Prostate gland (tissue), 2 donors: ENCODE measurements around the gene LNPEP. TPM values are rescaled to one million over a fixed set of nuclear protein-coding genes. Genes with fewer than 3 reads are reported as not detected.

Source experiments
- DNase-seq: peaks from one replicate; pipeline ENCODE4 v3.0.0-alpha.2; 2019; ENCODE audit warnings: low spot score
- H3K27ac ChIP-seq, 2 donors: fragments of 200-600 bp; sonication (generic); 2 replicates each; pipeline ENCODE4 v1.5.1; 2017 to 2019
- H3K27me3 ChIP-seq: fragments of 200-600 bp; sonication (generic); replicated peaks from 2 replicates; pipeline ENCODE4 v1.5.1; 2019; ENCODE audit not compliant: insufficient read depth
- H3K36me3 ChIP-seq, 2 donors: fragments of 200-600 bp; sonication (generic); 1 replicate in 1 of 2; 2 replicates in 1 of 2; pipeline versions ENCODE4 v1.5.1 to v1.8.1; 2017 to 2019
- H3K4me1 ChIP-seq: fragments of 200-600 bp; sonication (generic); replicated peaks from 2 replicates; pipeline ENCODE4 v1.5.1; 2019
- H3K4me3 ChIP-seq, 2 donors: fragments of 200-600 bp; sonication (generic); 2 replicates each; pipeline ENCODE4 v1.5.1; 2017 to 2019
- H3K9me3 ChIP-seq: fragments of 200-600 bp; sonication (generic); 2 replicates; pipeline ENCODE4 v1.5.1; 2017
- POLR2A ChIP-seq: fragments of 450-650 bp; IDR thresholded peaks from one replicate; pipeline ENCODE4 v1.6.1; 2016; ENCODE audit warnings: antibody characterized with exemption, mild to moderate bottlenecking
- POLR2AphosphoS5 ChIP-seq: sonication (generic); formaldehyde crosslinking; IDR thresholded peaks from one replicate; pipeline ENCODE4 v1.6.1; 2017; ENCODE audit warnings: antibody characterized with exemption
- WGBS: methylation state at CpG from one replicate; pipeline ENCODE4 v1.1.5; 2018; 5-methylcytosine and 5-hydroxymethylcytosine counted together
- intact Hi-C: fragments of 100-400 bp; cut with DNase I; formaldehyde crosslinking; loops from one replicate; pipeline ENCODE4 v1.14.2; 2022
- total RNA-seq, 2 donors: library from RNA; depleted of rRNA; stranded (reverse); fragments of >200 nt; gene quantifications; one replicate each; pipeline ENCODE4 v1.1.0, GENCODE V29; 2016
- TF ChIP-seq, protein P1 (sequence below), 4 experiments: fragments of 200-600 bp in 2 of 4; fragments of 450-650 bp in 2 of 4; sonication (generic) in 2 of 4; IDR thresholded peaks; 1 replicate in 3 of 4; 2 replicates in 1 of 4; pipeline ENCODE4 v1.5.1; 2016 to 2019; ENCODE audit warnings: antibody characterized with exemption in 4 of 4, mild to moderate bottlenecking in 2 of 4, moderate library complexity in 2 of 4

Gene LNPEP
- total RNA-seq, 2 donors from 2014 or later = 38.5 to 43.9 TPM

DNA sequence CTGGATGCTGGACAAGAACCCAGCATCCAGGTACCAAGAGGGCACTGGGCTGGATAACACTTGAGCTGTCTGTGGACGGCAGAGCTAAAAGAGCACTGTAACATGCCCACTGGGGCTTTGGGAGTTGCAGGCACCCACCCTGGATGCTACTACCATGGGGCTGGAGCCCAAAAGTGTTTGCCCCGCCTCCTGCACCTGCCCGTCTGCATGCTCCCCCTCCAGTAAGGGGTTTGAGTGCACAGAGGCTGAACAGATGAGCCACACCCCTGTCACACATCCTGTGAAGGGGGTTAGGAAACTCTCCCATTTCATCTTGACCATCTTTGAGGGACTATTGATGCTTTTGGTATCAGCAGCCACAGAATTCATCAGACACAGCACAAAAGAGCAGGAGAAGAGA is 137.5 kb downstream of the LNPEP start:
- Histone ChIP-seq H3K4me1 (no peaks in the 10 kb centered on the region), H3K4me3 (no peak overlapping the region), H3K36me3 (no peaks in the 10 kb centered on the region), H3K27ac (no peak overlapping the region), H3K27me3 (no peaks in the 10 kb centered on the region), H3K9me3 (no peaks in the 10 kb centered on the region)
- intact Hi-C loops = no loop called here
- TF ChIP-seq POLR2AphosphoS5 (no peak), POLR2A (no peak)
- TF ChIP-seq, protein P1, sequence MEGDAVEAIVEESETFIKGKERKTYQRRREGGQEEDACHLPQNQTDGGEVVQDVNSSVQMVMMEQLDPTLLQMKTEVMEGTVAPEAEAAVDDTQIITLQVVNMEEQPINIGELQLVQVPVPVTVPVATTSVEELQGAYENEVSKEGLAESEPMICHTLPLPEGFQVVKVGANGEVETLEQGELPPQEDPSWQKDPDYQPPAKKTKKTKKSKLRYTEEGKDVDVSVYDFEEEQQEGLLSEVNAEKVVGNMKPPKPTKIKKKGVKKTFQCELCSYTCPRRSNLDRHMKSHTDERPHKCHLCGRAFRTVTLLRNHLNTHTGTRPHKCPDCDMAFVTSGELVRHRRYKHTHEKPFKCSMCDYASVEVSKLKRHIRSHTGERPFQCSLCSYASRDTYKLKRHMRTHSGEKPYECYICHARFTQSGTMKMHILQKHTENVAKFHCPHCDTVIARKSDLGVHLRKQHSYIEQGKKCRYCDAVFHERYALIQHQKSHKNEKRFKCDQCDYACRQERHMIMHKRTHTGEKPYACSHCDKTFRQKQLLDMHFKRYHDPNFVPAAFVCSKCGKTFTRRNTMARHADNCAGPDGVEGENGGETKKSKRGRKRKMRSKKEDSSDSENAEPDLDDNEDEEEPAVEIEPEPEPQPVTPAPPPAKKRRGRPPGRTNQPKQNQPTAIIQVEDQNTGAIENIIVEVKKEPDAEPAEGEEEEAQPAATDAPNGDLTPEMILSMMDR (IDR thresholded peaks at IDR 0.05) = no peak
- WGBS = 96% methylated on average over 3 of the region's 3 CpGs
- no peak for DNase-seq

DNA sequence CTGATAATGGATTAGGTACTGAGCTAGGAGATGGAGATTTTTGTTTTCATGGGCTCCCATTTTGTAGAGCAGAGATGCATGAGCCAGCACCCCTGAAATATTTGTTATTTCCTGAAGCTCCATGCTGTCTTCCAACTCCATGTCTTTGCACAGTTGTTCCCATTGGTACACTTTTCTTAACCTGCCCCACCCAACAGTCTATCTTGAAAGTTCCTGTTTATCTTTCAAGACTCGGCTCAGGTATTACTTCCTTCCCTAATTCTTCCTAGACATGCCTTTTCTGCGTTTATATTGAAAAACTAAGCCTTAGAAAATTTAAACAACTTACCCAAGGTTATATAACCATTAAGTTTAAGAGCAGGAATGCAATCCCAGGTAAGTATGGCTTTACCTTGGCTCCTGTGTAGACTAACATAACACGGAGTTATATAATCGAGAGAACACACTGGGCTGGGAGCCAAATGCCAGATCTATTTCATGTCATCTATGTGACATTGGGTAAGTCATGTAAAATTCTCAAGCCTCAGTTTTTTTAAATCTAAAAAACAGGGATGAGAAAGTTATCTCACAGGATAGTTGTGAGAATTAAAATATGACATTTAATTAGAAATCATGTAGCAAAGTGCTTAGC is 139.1 kb downstream of the LNPEP start:
- Histone ChIP-seq H3K27ac (no peak overlapping the region), H3K27me3 (no peaks in the 10 kb centered on the region), H3K4me1 (no peaks in the 10 kb centered on the region), H3K4me3 (no peak overlapping the region), H3K9me3 (no peaks in the 10 kb centered on the region), H3K36me3 (no peaks in the 10 kb centered on the region)
- intact Hi-C loops = no loop called here
- 59% methylated on average over 4 of the region's 4 CpGs for WGBS
- no peak for DNase-seq
- TF ChIP-seq, protein P1 (IDR thresholded peaks at IDR 0.05) = no peak
- TF ChIP-seq POLR2A (no peak), POLR2AphosphoS5 (no peak)

DNA sequence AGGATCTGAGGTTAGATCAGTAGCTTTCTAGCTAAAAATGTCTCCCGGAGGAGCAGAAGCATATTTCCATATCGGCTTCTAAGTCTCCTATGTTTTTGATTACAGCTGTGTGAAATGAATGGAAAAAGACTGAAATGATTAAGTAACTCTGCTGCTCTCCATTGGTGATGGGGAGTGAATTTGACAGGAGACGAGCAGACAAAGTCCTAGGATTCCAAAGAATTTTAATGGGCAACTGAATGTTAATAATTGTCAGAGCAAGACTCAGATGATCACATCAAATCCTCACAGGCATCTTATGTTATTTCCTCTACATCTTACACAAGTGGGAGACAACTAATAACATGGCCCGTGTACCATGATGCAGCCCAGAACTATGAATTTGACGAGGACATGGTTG is 139.8 kb downstream of the LNPEP start:
- H3K27ac ChIP-seq = no peak overlapping the region
- DNase-seq = no peak
- intact Hi-C loops = no loop called here
- TF ChIP-seq POLR2A (no peak), POLR2AphosphoS5 (no peak)
- TF ChIP-seq, protein P1 (IDR thresholded peaks at IDR 0.05) = no peak
- no peaks in the 10 kb centered on the region for H3K4me1 ChIP-seq
- H3K9me3 ChIP-seq = no peaks in the 10 kb centered on the region
- H3K36me3 ChIP-seq = no peaks in the 10 kb centered on the region
- no peak overlapping the region for H3K4me3 ChIP-seq
- no peaks in the 10 kb centered on the region for H3K27me3 ChIP-seq
- WGBS = 79% methylated on average over 5 of the region's 5 CpGs

DNA sequence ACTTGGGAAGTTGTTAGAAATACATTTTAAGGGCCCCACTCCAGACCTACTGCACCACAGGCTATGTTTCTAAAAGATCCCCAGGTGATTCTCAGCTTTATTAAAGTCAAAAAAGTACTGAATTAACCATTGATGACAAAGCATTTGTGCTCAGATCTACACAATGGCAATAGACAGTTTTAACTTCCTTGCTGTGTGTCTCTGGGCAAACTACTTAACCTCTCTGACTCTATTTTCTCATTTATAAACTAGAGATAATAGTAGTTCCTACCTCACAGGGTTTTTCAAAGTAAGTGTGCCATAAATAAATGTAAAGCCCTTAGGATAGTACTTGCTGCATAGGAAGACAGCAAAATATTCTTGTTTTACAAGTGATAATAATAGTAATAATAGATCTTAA is 140.2 kb downstream of the LNPEP start:
- DNase-seq = no peak
- intact Hi-C loops = no loop called here
- TF ChIP-seq POLR2A = no peak
- TF ChIP-seq POLR2AphosphoS5 = no peak
- TF ChIP-seq, protein P1 (IDR thresholded peaks at IDR 0.05) = no peak

DNA sequence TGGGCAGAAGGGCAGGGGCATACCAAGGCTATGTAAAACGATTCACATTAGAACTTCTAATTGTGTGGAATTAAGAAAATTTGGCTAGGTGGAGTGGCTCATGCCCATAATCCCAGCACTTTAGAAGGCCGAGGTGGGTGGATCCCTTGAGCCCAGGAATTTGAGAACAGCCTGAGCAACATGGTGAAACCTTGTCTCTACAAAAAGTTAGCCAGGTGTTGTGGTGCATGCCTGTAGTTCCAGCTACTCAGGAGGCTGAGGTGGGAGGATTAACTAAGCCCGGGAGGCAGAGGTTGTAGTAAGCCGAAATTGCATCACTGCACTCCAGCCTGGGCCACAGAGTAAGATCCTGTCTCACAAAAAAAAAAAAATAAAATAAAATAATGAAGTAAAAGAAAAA is 141.4 kb downstream of the LNPEP start:
- no peak overlapping the region for H3K27ac ChIP-seq
- no peak overlapping the region for H3K4me3 ChIP-seq
- no peaks in the 10 kb centered on the region for H3K4me1 ChIP-seq
- H3K27me3 ChIP-seq = no peaks in the 10 kb centered on the region
- 80% methylated on average over 4 of the region's 4 CpGs for WGBS
- TF ChIP-seq, protein P1 (IDR thresholded peaks at IDR 0.05) = no peak
- no peak for TF ChIP-seq POLR2AphosphoS5
- H3K36me3 ChIP-seq = no peaks in the 10 kb centered on the region
- intact Hi-C loops = no loop called here
- H3K9me3 ChIP-seq = no peaks in the 10 kb centered on the region
- DNase-seq = no peak

More for the DNA sequence above, 140.2 kb downstream of the LNPEP start:
- Histone ChIP-seq H3K4me3 (no peak overlapping the region), H3K27me3 (no peaks in the 10 kb centered on the region), H3K9me3 (no peaks in the 10 kb centered on the region), H3K27ac (no peak overlapping the region), H3K36me3 (no peaks in the 10 kb centered on the region), H3K4me1 (no peaks in the 10 kb centered on the region)
